GM23338 (cell line): Measurements from ENCODE around the gene SUGCT. TPM values are rescaled to one million over a fixed set of nuclear protein-coding genes. Genes with fewer than 3 reads are reported as not detected.

Source experiments
- ATAC-seq: fragments of 200-7000 bp; cut with Tn5 transposase; 3 replicates; pipeline ENCODE4 v1.9.1; 2020
- DNase-seq: peaks from one replicate; pipeline ENCODE4 v3.0.0-alpha.2; 2015; ENCODE audit warnings: low spot score
- H2AFZ ChIP-seq: fragments of 200-600 bp; sonication (generic); 2 replicates; pipeline ENCODE4 v1.8.0; 2016; ENCODE audit warnings: antibody characterized with exemption, mild to moderate bottlenecking, moderate library complexity
- H3F3A ChIP-seq: fragments of 200-600 bp; sonication (generic); replicated peaks from 2 replicates; pipeline ENCODE4 v1.8.0; 2017; ENCODE audit warnings: antibody characterized with exemption, mixed run types, low read depth
- H3K27ac ChIP-seq: fragments of 200-600 bp; sonication (generic); 2 replicates; pipeline ENCODE4 v1.6.1; 2016; ENCODE audit warnings: low read depth
- H3K27me3 ChIP-seq: fragments of 200-600 bp; sonication (generic); 2 replicates; pipeline ENCODE4 v1.8.0; 2016; ENCODE audit warnings: mild to moderate bottlenecking, mixed run types, moderate library complexity; ENCODE audit not compliant: insufficient read depth
- H3K36me3 ChIP-seq: fragments of 200-600 bp; sonication (generic); 2 replicates; pipeline ENCODE4 v1.8.0; 2016; ENCODE audit warnings: mild to moderate bottlenecking; ENCODE audit not compliant: insufficient read depth
- H3K4me1 ChIP-seq: fragments of 200-600 bp; sonication (generic); 2 replicates; pipeline ENCODE4 v1.8.0; 2016; ENCODE audit warnings: mild to moderate bottlenecking, moderate library complexity; ENCODE audit not compliant: insufficient read depth
- H3K4me2 ChIP-seq: fragments of 200-600 bp; sonication (generic); 2 replicates; pipeline ENCODE4 v1.7.1; 2017; ENCODE audit warnings: mixed run types
- H3K4me3 ChIP-seq: fragments of 200-600 bp; sonication (generic); 2 replicates; pipeline ENCODE4 v1.6.1; 2016; ENCODE audit warnings: mixed run types
- H3K79me2 ChIP-seq: fragments of 200-600 bp; sonication (generic); replicated peaks from 2 replicates; pipeline ENCODE4 v1.8.0; 2017; ENCODE audit warnings: mild to moderate bottlenecking; ENCODE audit not compliant: insufficient read depth
- H3K9me2 ChIP-seq: fragments of 200-600 bp; sonication (generic); 2 replicates; pipeline ENCODE4 v1.8.0; 2017; ENCODE audit not compliant: insufficient read depth
- H4K20me1 ChIP-seq: fragments of 200-600 bp; sonication (generic); replicated peaks from 2 replicates; pipeline ENCODE4 v1.8.0; 2017; ENCODE audit warnings: mild to moderate bottlenecking; ENCODE audit not compliant: insufficient read depth
- H3K27ac Mint-ChIP-seq: 2 replicates; pipeline ENCODE4 v1.8.0; 2020; ENCODE audit warnings: inconsistent platforms, mild to moderate bottlenecking, moderate library complexity, mixed read lengths
- H3K27me3 Mint-ChIP-seq: 3 replicates; pipeline ENCODE4 v1.8.0; 2022; ENCODE audit warnings: low read depth, mild to moderate bottlenecking, moderate library complexity, mixed read lengths, inconsistent platforms; ENCODE audit not compliant: insufficient read depth, poor library complexity
- H3K36me3 Mint-ChIP-seq: 3 replicates; pipeline ENCODE4 v1.8.0; 2021; ENCODE audit warnings: low read depth, mild to moderate bottlenecking, inconsistent platforms, moderate library complexity, mixed read lengths
- H3K4me1 Mint-ChIP-seq: 3 replicates; pipeline ENCODE4 v1.8.0; 2020; ENCODE audit warnings: mild to moderate bottlenecking, inconsistent platforms, mixed read lengths
- H3K4me3 Mint-ChIP-seq: 3 replicates; pipeline ENCODE4 v1.8.0; 2021; ENCODE audit warnings: moderate library complexity, mild to moderate bottlenecking, inconsistent platforms, mixed read lengths
- H3K9me3 Mint-ChIP-seq: 3 replicates; pipeline ENCODE4 v1.8.0; 2020; ENCODE audit warnings: moderate library complexity, mild to moderate bottlenecking, inconsistent platforms, mixed read lengths
- CREB1 ChIP-seq: fragments of 250-450 bp; sonication (Bioruptor Pico); IDR thresholded peaks from 2 replicates; pipeline ENCODE4 v1.5.0; 2020; ENCODE audit warnings: low read depth, mild to moderate bottlenecking, moderate library complexity
- CTCF ChIP-seq, 2 experiments: fragments of 200-600 bp in 1 of 2; sonication (generic) in 1 of 2; conservative IDR thresholded peaks; 2 replicates each; pipeline versions ENCODE4 v1.5.1 to v1.6.1; 2016 to 2017; ENCODE audit warnings: antibody characterized with exemption in 2 of 2, low read depth in 2 of 2, mild to moderate bottlenecking in 2 of 2, moderate library complexity in 1 of 2
- ETS1 ChIP-seq: IDR thresholded peaks from 2 replicates; pipeline ENCODE4 v1.6.1; 2016; ENCODE audit warnings: antibody characterized with exemption
- EZH2 ChIP-seq: fragments of 200-600 bp; sonication (generic); IDR thresholded peaks from one replicate; pipeline ENCODE4 v1.8.0; 2017; ENCODE audit warnings: antibody characterized with exemption, mild to moderate bottlenecking, low read depth; ENCODE audit not compliant: unreplicated experiment
- EZH2phosphoT487 ChIP-seq: fragments of 200-600 bp; sonication (generic); IDR thresholded peaks from one replicate; pipeline ENCODE4 v1.8.1; 2018; ENCODE audit warnings: antibody characterized with exemption; ENCODE audit not compliant: unreplicated experiment
- JUNB ChIP-seq: IDR thresholded peaks from one replicate; pipeline ENCODE4 v1.6.1; 2016; ENCODE audit warnings: antibody characterized with exemption; ENCODE audit not compliant: unreplicated experiment
- POLR2AphosphoS5 ChIP-seq: IDR thresholded peaks from 2 replicates; pipeline ENCODE4 v1.6.1; 2016; ENCODE audit warnings: antibody characterized with exemption, low read depth
- REST ChIP-seq: IDR thresholded peaks from one replicate; pipeline ENCODE4 v1.6.1; 2018; ENCODE audit warnings: antibody characterized with exemption; ENCODE audit not compliant: unreplicated experiment
- STAT1 ChIP-seq: IDR thresholded peaks from one replicate; pipeline ENCODE4 v1.6.1; 2016; ENCODE audit warnings: antibody characterized with exemption; ENCODE audit not compliant: unreplicated experiment
- ZNF114 ChIP-seq: fragments of 250-450 bp; sonication (Bioruptor Pico); IDR thresholded peaks from 2 replicates; pipeline ENCODE4 v1.5.0; 2020; ENCODE audit warnings: mild to moderate bottlenecking, moderate library complexity
- ZNF331 ChIP-seq: fragments of 250-450 bp; sonication (Bioruptor Pico); IDR thresholded peaks from 2 replicates; pipeline ENCODE4 v1.5.0; 2020; ENCODE audit warnings: low read depth, mild to moderate bottlenecking, moderate library complexity
- polyA plus RNA-seq: library from polyadenylated mRNA; unstranded; fragments of >200 nt; fragmentation: Nextera tagmentation; extraction: Ambion mirVana; gene quantifications from 2 replicates; pipeline ENCODE4 v1.2.1, GENCODE V29; 2016
- total RNA-seq: library from RNA; depleted of rRNA; stranded (reverse); fragments of >200 nt; shearing (Covaris generic); gene quantifications from 2 replicates; pipeline ENCODE4 v1.2.3, GENCODE V29; 2014

The SUGCT gene
- total and polyA plus RNA-seq, 2 experiments from 2014 or later = 4.2 to 5.6 TPM

GRCh38 chr7:40811666-40812065 lies 676.9 kb downstream of the SUGCT start:
- ATAC-seq = no peak
- Histone ChIP-seq H3K9me2 (peaks cover 7% of the 10 kb centered on the region; the same call in 1 of the 2 replicates), H3K36me3 (no peaks in the 10 kb centered on the region), H3K27ac (no peak overlapping the region), H3K4me2 (no peak overlapping the region), H3F3A (no peaks in the 10 kb centered on the region), H2AFZ (no peak overlapping the region), H3K4me1 (no peaks in the 10 kb centered on the region), H4K20me1 (no peaks in the 10 kb centered on the region), H3K79me2 (no peaks in the 10 kb centered on the region), H3K27me3 (no peaks in the 10 kb centered on the region), H3K4me3 (no peak overlapping the region)
- no peaks in the 10 kb centered on the region; the same call in 2 of the 3 replicates for H3K36me3 Mint-ChIP-seq
- no peak overlapping the region for H3K27ac Mint-ChIP-seq
- no peaks in the 10 kb centered on the region for H3K4me1 Mint-ChIP-seq
- H3K27me3 Mint-ChIP-seq = no peaks in the 10 kb centered on the region
- H3K9me3 Mint-ChIP-seq = peaks cover 9% of the 10 kb centered on the region
- DNase-seq = no peak
- no peak overlapping the region for H3K4me3 Mint-ChIP-seq
- TF ChIP-seq CREB1 (no peak), ZNF114 (CRISPR knock-in tag) (no peak), EZH2 (no peak), EZH2phosphoT487 (no peak), STAT1 (no peak), ETS1 (no peak), POLR2AphosphoS5 (no peak), JUNB (no peak), CTCF (conservative IDR thresholded peaks at IDR 0.05; ENCODE audit: low read depth in 2 of 2) (no peak), ZNF331 (CRISPR knock-in tag) (no peak)

GRCh38 chr7:40815022-40815421 lies 680.2 kb downstream of the SUGCT start:
- H3K4me1 Mint-ChIP-seq = no peaks in the 10 kb centered on the region
- TF ChIP-seq REST = no peak

More at GRCh38 chr7:40815022-40815421, 680.2 kb downstream of the SUGCT start:
- no peaks in the 10 kb centered on the region for H3K36me3 ChIP-seq
- Mint-ChIP-seq H3K27me3 (no peaks in the 10 kb centered on the region), H3K27ac (no peak overlapping the region), H3K4me3 (no peak overlapping the region), H3K9me3 (peaks cover 13% of the 10 kb centered on the region), H3K36me3 (no peaks in the 10 kb centered on the region; the same call in 2 of the 3 replicates)
- peaks cover 15% of the 10 kb centered on the region; the same call in 1 of the 2 replicates for H3K9me2 ChIP-seq
- no peak overlapping the region for H3K4me3 ChIP-seq
- no peaks in the 10 kb centered on the region for H3K79me2 ChIP-seq
- H3K4me1 ChIP-seq = no peaks in the 10 kb centered on the region
- no peak overlapping the region for H2AFZ ChIP-seq
- H4K20me1 ChIP-seq = no peaks in the 10 kb centered on the region
- no peak overlapping the region for H3K27ac ChIP-seq
- DNase-seq (no peak), ATAC-seq (no peak)
- H3K4me2 ChIP-seq = no peak overlapping the region
- no peaks in the 10 kb centered on the region for H3F3A ChIP-seq
- H3K27me3 ChIP-seq = no peaks in the 10 kb centered on the region
